ENCODE measurements around the gene SH3BGRL2. TPM values are rescaled to one million over a fixed set of nuclear protein-coding genes. Genes with fewer than 3 reads are reported as not detected.

The SH3BGRL2 gene
- total RNA-seq, 1 experiment from 2014 or later: 7.1 TPM

- Mint-ChIP-seq H3K4me3 (ENCODE audit: unreplicated experiment) (no peak overlapping the region), H3K9me3 (ENCODE audit: unreplicated experiment) (no peaks in the 10 kb centered on the region), H3K4me1 (ENCODE audit: insufficient read depth, unreplicated experiment) (no peaks in the 10 kb centered on the region), H3K36me3 (ENCODE audit: insufficient read depth, unreplicated experiment) (no peaks in the 10 kb centered on the region), H3K27me3 (ENCODE audit: insufficient read depth, unreplicated experiment) (no peaks in the 10 kb centered on the region), H3K27ac (ENCODE audit: low read depth, unreplicated experiment) (no peak overlapping the region)
- no TSS peak for BruUV-seq (replicated peaks)
- POLR2A ChIA-PET: interaction anchor here (0.7 kb wide), 1 partner anchor 85 kb away, joined by 5 read pairs; no protein-coding TSS in a partner anchor
- TF ChIP-seq CTCF (IDR thresholded peaks at IDR 0.05; ENCODE audit: unreplicated experiment): no peak
- no peak for DNase-seq (ENCODE audit: unreplicated experiment)
- intact Hi-C loops (cut with micrococcal nuclease): no loop called here
- CTCF ChIA-PET: interaction anchor here (1.6 kb wide), 1 partner anchor 10 kb away, joined by 7 read pairs; no protein-coding TSS in a partner anchor
These were observed 73.1 kb downstream of the SH3BGRL2 start for GRCh38 chr6:79704200-79704599.

- intact Hi-C loops (cut with micrococcal nuclease): no loop called here
These were observed 74.4 kb downstream of the SH3BGRL2 start for GRCh38 chr6:79705456-79705995.

GRCh38 chr6:79706527-79706926 lies 75.4 kb downstream of the SH3BGRL2 start:
- ChIA-PET POLR2A (interaction anchor here (0.7 kb wide), 1 partner anchor 129 kb away, joined by 3 read pairs; no protein-coding TSS in a partner anchor), CTCF (interaction anchor here (2.4 kb wide), 1 partner anchor 12 kb away, joined by 7 read pairs; no protein-coding TSS in a partner anchor)
- no peaks in the 10 kb centered on the region for H3K36me3 Mint-ChIP-seq (ENCODE audit: insufficient read depth, unreplicated experiment)
- TF ChIP-seq CTCF (IDR thresholded peaks at IDR 0.05; ENCODE audit: unreplicated experiment): no peak
- no peaks in the 10 kb centered on the region for H3K9me3 Mint-ChIP-seq (ENCODE audit: unreplicated experiment)
- intact Hi-C loops (cut with micrococcal nuclease): no loop called here
- no TSS peak for BruUV-seq (replicated peaks)
- H3K4me3 Mint-ChIP-seq (ENCODE audit: unreplicated experiment): no peak overlapping the region
- no peaks in the 10 kb centered on the region for H3K4me1 Mint-ChIP-seq (ENCODE audit: insufficient read depth, unreplicated experiment)
- DNase-seq (ENCODE audit: unreplicated experiment): no peak
- peak overlapping the region; percentile 12 for H3K27ac Mint-ChIP-seq (ENCODE audit: low read depth, unreplicated experiment)
- no peaks in the 10 kb centered on the region for H3K27me3 Mint-ChIP-seq (ENCODE audit: insufficient read depth, unreplicated experiment)

More at GRCh38 chr6:79705456-79705995, 74.4 kb downstream of the SH3BGRL2 start:
- CTCF ChIA-PET: no interaction called here
- Mint-ChIP-seq H3K9me3 (ENCODE audit: unreplicated experiment) (no peaks in the 10 kb centered on the region), H3K4me1 (ENCODE audit: insufficient read depth, unreplicated experiment) (no peaks in the 10 kb centered on the region), H3K27ac (ENCODE audit: low read depth, unreplicated experiment) (no peak overlapping the region), H3K27me3 (ENCODE audit: insufficient read depth, unreplicated experiment) (no peaks in the 10 kb centered on the region), H3K36me3 (ENCODE audit: insufficient read depth, unreplicated experiment) (no peaks in the 10 kb centered on the region), H3K4me3 (ENCODE audit: unreplicated experiment) (no peak overlapping the region)
- no peak for TF ChIP-seq CTCF (IDR thresholded peaks at IDR 0.05; ENCODE audit: unreplicated experiment)
- BruUV-seq (replicated peaks): no TSS peak
- POLR2A ChIA-PET: no interaction called here
- DNase-seq (ENCODE audit: unreplicated experiment): no peak

- no peak for DNase-seq (ENCODE audit: unreplicated experiment)
- no peak for TF ChIP-seq CTCF (IDR thresholded peaks at IDR 0.05; ENCODE audit: unreplicated experiment)
- Mint-ChIP-seq H3K27me3 (ENCODE audit: insufficient read depth, unreplicated experiment) (no peaks in the 10 kb centered on the region), H3K27ac (ENCODE audit: low read depth, unreplicated experiment) (no peak overlapping the region), H3K36me3 (ENCODE audit: insufficient read depth, unreplicated experiment) (no peaks in the 10 kb centered on the region), H3K4me3 (ENCODE audit: unreplicated experiment) (no peak overlapping the region), H3K4me1 (ENCODE audit: insufficient read depth, unreplicated experiment) (no peaks in the 10 kb centered on the region), H3K9me3 (ENCODE audit: unreplicated experiment) (no peaks in the 10 kb centered on the region)
- intact Hi-C loops (cut with micrococcal nuclease): no loop called here
- ChIA-PET POLR2A (no interaction called here), CTCF (interaction anchor here (1.0 to 2.4 kb wide), 2 partner anchors 11 to 106 kb away, joined by 3 to 7 read pairs; no protein-coding TSS in a partner anchor)
- no TSS peak for BruUV-seq (replicated peaks)
These were observed 76.5 kb downstream of the SH3BGRL2 start for GRCh38 chr6:79707621-79708020.

Measured in MCF 10A (cell line).